SK-N-MC (cell line): ENCODE results near the gene GFOD1.

Experiments
- EZH2 ChIP-seq: fragments of 200-600 bp; sonication (generic); IDR thresholded peaks from one replicate; pipeline ENCODE4 v1.6.1; 2017; ENCODE audit warnings: antibody characterized with exemption
- FOXP2 ChIP-seq: optimal IDR thresholded peaks from 2 replicates; pipeline ENCODE3; 2011; ENCODE audit warnings: mild to moderate bottlenecking, moderate library complexity; ENCODE audit not compliant: insufficient read depth; ENCODE audit errors: extremely low read length, control extremely low read depth
- POLR2AphosphoS5 ChIP-seq: IDR thresholded peaks from 2 replicates; pipeline ENCODE4 v1.6.1; 2012; ENCODE audit warnings: mild to moderate bottlenecking, low read depth, low read length, borderline replicate concordance

GRCh38 chr6:13486679-13487121, 700 bp downstream of the GFOD1 start:
- TF ChIP-seq POLR2AphosphoS5 (no peak), EZH2 (no peak), FOXP2 (no peak)
